Activated CD8-positive, alpha-beta memory T cell treated with anti-CD3 and anti-CD28 coated beads, Interleukin-2, amount 50 U/mL, for 4 hours (primary cell): ENCODE measurements around the gene PHKB.
"Not testable (repeated sequence)": the region's sequence is repeated elsewhere in the genome, so short reads cannot be mapped to it uniquely, and the experiment has no call there.

Experiments
- DNase-seq: peaks from one replicate; pipeline ENCODE4 v3.0.0-alpha.2; 2020

The PHKB gene

DNA sequence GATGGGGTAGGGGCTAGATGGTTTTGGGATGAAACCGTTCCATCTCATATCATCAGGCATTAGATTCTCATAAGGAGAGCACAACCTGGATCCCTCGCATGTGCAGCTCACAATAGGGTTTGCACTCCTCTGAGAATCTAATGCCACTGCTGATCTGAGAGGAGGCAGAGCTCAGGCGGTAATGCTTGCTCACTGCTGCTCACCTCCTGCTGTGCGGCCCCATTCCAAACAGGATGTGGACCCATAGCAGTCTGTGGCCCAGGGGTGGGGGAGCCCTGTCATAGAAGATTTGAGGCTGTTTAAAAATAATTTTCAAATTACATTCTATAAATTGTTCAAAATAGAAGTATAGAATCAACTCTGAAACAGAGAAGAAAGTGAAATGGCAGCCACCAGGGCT is 50.8 kb downstream of the PHKB start:
- DNase-seq, result no peak

- DNase-seq, result no peak
Measured at GRCh38 chr16:47519037-47519436, 57.9 kb downstream of the PHKB start.

DNA sequence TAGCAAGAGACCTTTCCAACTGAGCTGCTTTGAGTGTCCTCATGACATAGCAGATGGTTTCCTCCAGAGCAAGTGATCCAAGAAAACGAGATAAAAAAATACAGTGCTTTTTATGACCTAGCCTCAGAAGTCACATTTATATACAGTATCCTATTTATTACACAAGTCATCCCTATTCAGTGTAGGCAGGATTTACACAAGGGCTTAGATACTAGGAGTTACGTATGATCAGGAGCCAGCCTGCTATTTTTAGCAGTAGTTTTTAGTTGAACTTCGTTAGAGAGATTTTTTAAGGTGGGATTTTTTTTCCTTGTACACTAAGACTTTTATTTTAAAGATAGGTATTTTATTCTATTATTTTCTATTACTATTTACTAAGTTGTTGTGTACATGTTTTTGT is 58.4 kb downstream of the PHKB start:
- no peak for DNase-seq

- no peak for DNase-seq
Measured at GRCh38 chr16:47519996-47520679, 59.0 kb downstream of the PHKB start.

GRCh38 chr16:47523342-47524006 is 62.3 kb downstream of the PHKB start:
- DNase-seq, result no peak

DNA sequence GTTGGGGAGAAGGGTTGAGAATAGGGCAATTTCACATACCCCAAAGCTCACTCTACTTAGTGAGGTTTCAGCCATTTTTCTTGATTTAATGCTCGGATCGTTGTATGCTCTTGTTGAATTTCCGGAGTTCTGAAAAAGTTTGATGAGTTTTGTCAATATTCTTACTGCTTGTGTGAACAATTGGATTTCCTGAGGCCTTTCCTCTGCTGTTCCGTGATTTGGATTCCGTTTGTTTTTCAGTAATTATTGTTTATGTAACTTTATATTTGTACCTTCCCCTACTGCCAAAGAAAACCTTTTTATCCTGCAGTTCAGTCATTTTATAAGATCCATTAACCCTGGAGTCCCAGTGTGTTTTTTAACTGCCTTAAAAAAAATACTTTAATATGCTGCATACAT is 62.9 kb downstream of the PHKB start:
- no peak for DNase-seq

GRCh38 chr16:47528431-47528830 is 67.3 kb downstream of the PHKB start:
- no peak for DNase-seq

- no peak for DNase-seq
Measured at GRCh38 chr16:47533744-47534292, 72.7 kb downstream of the PHKB start.

GRCh38 chr16:47538472-47538871 is 77.3 kb downstream of the PHKB start:
- DNase-seq, result no peak

DNA sequence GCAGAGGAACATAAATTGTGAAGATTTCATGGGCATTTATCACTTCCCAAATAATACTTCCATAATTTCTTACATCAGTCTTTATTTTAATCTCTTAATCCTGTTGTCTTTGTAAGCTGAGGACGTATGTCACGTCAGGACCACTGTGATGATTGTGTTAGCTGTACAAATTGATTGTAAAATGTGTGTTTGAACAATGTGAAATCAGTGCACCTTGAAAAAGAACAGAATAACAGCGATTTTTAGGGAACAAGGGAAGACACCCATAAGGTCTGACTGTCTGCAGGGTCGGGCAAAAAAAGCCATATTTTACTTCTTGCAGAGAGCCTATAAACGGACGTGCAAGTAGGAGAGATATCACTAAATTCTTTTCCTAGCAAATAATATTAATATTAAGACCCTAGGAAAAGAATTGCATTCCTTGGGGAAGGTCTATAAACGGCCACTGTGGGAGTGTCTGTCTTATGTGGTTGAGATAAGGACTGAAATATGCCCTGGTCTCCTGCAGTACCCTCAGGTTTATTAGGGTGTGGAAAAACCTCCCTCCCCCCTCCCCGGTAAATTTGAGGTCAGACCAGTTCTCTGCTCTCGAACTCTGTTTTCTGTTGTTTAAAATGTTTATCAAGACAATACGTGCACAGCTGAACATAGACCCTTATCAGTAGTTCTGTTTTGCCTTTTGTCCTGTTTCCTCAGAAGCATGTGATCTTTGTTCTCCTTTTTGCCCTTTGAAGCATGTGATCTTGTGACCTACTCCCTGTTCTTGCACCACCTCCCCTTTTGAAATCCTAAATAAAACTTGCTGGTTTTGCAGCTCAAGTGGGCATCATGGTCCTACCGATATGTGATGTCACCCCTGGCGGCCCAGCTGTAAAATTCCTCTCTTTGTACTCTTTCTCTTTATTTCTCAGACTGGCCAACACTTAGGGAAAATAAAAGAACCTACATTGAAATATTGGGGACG is 78.9 kb downstream of the PHKB start:
- not testable (repeated sequence) for DNase-seq

- not testable (repeated sequence) for DNase-seq
Measured at GRCh38 chr16:47541135-47541534, 80.0 kb downstream of the PHKB start.

GRCh38 chr16:47544255-47544654 is 83.1 kb downstream of the PHKB start:
- not testable (repeated sequence) for DNase-seq

DNA sequence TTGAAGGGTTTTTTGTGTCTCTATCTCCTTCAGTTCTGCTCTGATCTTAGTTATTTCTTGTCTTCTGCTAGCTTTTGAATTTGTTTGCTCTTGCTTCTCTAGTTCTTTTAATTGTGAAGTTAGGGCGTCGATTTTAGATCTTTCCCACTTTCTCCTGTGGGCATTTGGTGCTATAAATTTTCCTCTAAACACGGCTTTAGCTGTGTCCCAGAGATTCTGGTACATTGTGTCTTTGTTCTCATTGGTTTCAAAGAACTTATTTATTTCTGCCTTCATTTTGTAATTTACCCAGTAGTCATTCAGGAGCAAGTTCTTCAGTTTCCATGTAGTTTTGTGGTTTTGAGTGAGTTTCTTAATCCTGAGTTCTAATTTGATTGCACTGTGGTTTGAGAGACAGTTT is 90.1 kb downstream of the PHKB start:
- not testable (repeated sequence) for DNase-seq

GRCh38 chr16:47551767-47552166 is 90.6 kb downstream of the PHKB start:
- not testable (repeated sequence) for DNase-seq

- DNase-seq, result no peak
Measured at GRCh38 chr16:47553853-47554564, 92.9 kb downstream of the PHKB start.

- DNase-seq, result not testable (repeated sequence)
Measured at GRCh38 chr16:47554587-47554986, 93.5 kb downstream of the PHKB start.

- DNase-seq, result no peak
Measured at GRCh38 chr16:47561286-47561685, 100.2 kb downstream of the PHKB start.

DNA sequence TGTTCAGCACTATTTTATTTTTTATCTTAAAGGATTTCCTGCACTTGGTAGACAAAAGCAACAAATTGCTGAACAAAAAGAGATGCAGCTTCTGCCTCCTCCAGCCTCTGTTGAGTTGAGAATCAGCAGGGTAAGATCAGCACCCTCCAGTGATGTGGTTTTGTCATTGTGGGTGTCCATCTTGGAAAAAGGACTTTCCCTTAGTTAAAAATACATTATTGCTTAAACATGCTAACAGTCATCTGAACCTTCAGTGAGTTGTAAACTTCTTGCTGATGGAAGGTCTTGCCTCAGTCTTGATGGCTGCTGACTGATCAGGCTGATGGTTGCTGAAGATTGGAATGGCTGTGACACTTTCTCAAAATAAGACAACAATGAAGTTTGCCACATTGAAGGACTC is 101.2 kb downstream of the PHKB start:
- DNase-seq, result no peak

DNA sequence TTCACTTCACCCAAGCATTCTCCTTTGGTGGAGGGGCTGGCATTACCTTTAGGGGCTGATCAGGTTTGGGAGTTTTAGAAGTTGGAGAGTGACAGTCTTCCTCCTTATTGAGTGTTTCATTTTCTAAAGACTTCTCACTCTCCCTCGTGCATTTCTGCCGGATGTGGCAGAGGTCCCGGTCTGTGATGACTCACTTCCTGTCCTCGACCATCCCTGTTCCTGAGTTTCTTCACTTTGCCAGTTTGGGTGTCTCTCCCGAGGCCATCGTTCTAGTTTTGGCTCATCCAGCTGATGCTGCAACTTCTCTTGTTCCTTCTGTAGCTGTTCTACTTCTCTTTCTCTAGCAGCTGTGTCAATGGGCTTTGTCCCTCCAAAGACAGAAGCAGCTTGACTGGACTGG is 104.3 kb downstream of the PHKB start:
- DNase-seq, result no peak

GRCh38 chr16:47567321-47567720 is 106.2 kb downstream of the PHKB start:
- DNase-seq, result no peak

GRCh38 chr16:47568351-47568750 is 107.2 kb downstream of the PHKB start:
- DNase-seq, result no peak

DNA sequence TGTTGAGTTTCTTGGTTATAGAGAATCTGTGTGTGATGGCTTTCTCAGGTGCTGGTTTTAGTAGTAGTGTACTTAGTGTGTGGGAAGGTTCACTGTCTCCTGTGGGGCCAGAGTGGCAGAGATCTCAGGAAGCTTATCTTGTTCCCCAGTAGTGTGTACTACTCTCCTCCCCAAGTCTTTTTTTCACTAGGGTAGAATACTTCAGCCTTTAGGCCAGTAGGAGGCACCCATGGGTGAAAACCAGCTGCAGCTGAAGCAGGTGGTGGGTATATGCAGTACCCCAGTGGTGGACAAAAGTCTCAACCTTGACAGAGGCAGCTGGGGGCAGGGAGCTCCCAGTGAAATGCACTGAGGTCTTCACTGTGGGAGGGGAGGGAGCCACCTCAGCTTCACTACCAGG is 109.9 kb downstream of the PHKB start:
- no peak for DNase-seq

DNA sequence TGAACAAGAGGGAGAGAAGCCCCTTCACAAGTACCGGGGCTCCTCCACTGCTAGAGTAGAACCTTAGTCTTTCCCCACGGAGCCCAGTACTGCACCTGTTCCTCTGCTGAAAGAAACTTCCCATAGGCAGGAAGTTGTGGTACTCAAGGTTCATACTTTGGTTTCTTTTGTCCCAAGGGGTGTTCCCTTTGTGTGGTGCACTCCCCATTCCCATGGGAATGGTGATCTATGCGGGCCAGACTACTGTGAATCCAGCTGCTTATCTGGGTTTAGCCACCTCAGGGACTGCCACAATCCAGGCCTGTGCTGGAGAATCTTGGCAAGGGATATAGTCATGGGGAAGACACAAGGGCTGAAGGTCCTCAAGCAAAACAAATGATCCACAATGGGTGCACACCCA is 110.6 kb downstream of the PHKB start:
- DNase-seq, result no peak
